EL (cell line): ENCODE results near the gene PHF5A.

Experiments
- DNase-seq: peaks from one replicate; pipeline ENCODE4 v3.0.0-alpha.2; 2016

Gene PHF5A, protein sequence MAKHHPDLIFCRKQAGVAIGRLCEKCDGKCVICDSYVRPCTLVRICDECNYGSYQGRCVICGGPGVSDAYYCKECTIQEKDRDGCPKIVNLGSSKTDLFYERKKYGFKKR

DNA sequence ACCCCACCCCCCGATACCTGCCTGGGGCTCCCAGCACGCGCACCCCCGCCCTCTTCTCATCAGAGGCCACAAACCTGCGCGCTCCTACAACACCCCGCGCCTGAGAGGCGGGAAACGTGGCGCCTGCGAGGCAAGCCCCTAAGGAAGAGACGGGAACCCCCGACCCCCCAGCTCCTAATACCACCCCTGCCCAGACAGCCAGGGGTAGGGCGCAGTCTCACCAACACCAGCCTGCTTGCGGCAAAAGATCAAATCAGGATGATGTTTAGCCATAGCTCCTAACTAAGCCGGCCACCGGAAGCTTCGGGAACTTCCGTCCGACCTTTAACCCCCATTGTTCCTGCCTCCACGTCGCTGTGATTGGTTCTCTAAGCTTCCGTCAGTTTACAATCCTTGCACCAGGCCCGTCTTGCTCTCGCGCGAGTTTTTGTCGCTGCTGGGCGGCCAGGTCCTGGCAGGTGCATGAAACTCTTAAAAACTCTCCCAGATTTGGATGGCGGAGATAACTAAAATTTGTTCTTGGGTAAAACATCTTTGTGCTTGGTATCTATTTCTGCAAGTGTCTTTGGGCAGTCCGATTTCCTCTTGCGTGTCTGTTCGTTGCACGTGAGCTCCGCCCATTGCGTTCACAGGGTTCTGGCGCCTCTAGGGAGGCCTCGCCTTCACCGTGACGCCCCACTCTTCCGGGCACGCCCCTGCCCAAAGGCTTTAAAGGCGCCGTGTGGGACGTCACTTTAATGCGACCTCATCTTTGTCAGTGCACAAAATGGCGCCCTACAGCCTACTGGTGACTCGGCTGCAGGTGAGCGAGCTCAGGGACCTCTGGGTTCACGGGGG lies at the start of gene PHF5A, which contains the start of gene ACO2:
Gene PHF5A (minus strand): TSS at position 312 of the 837 bp plus-strand sequence. CDS start 39 bp downstream, at position 273.
Gene ACO2 (plus strand): TSS at position 737 of the 837 bp plus-strand sequence. CDS start 30 bp downstream, at position 767.
- peak; percentile 98 for DNase-seq

GRCh38 chr22:41518048-41518347 lies 49.5 kb upstream of the PHF5A start:
- no peak for DNase-seq

DNA sequence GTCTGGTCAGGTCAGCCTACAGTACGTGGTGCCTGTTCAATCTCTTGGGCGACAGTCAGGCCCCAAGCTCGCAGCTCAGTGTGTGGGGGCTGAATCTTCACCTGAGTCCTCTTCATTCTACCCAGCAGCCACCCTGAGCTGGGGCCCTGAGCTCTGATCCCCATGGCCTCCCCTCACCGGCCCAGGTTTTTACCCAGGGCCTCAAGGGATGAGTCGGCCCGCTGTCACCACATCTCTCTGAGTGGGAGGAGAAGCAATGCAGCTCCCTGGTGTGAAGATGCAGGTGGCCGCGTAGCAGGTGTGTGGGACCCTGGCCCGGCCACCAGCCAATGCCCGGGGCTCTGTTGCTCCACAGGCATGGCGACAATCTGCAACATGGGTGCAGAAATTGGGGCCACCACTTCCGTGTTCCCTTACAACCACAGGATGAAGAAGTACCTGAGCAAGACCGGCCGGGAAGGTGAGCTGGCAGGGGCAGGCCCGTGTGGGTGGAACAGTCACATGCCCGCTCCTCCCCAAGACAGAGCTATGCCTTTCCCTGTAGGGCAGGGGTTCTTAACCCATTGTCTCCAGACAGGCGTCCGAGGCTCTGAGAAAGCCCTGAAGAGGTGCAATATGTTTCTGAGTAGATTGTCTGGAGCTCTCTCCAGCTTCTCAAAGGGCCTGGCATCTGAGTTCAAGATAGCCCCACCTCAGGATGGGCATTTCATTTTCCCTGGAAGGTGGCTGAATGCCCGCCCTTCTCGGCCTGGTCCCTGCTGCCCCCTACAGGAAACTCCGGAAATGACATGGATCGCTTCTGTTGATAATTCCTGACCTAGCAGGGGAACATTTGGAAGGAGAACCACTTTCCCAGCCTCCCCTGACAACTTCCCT lies 48.9 kb upstream of the PHF5A start:
- peak; percentile 63 for DNase-seq

- DNase-seq, result no peak
Observed at GRCh38 chr22:41516462-41516861, 48.0 kb upstream of the PHF5A start.

GRCh38 chr22:41513391-41513790 lies 44.9 kb upstream of the PHF5A start:
- DNase-seq, result no peak

DNA sequence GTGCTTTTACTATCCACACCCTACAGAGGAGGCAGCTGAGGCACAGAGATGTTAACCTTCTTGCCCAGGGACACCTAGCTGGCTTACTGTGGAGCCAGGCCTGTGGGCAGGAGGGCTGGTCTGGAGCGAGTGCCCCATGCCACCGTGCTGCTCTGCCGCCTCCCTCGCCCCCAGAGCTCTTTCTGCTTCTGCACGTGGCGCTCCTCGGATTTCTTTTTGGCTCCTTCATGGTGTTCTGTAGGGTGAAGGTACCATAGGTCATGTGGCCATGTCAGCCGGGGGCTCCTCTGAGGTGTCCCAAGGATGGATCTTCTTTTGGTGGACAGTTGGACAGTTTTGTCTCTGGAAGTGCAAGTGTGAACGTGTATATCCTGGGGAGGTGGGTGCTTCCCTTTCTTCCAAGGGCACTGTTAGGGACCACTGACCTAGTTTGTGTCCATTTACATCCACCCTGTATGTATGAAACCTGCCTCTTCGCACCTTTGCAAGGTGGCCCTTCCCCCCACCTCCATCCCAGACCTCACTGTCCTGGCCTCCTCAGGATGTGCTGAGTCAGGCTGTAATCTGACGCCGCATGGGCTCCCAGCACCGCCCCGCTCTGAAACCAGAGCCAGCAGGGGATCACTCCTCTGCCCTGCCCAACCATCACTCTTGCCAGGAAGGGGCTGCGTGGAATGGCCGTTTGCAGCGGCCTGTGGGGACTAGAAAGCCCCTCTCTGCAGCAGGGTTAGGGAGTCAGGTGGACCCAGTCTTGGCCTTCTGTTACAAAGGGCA lies 44.1 kb upstream of the PHF5A start:
- peak; percentile 76 for DNase-seq

DNA sequence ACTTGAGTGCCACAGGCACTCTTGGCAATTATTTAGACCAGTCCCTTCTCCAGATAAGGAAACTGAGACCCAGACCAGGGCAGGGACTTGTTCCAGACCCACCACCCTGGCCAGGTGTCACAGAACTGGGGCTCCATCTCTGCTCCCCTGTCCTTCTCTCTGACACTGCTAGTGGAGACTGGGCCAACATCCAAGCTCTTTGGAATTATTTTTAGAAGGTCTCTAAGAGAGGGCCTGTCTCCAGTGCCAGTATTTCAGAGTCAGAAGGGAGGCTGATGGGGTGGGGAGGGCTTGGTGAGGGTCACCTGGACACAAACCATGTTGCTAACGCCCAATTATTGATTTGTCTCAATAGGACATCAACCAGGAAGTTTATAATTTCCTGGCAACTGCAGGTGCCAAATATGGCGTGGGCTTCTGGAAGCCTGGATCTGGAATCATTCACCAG lies 43.1 kb upstream of the PHF5A start:
- DNase-seq, result no peak

GRCh38 chr22:41508770-41509170 lies 40.3 kb upstream of the PHF5A start:
- no peak for DNase-seq

- DNase-seq, result no peak
Observed at GRCh38 chr22:41507330-41508063, 39.0 kb upstream of the PHF5A start.

- DNase-seq, result no peak
Observed at GRCh38 chr22:41505511-41506220, 37.2 kb upstream of the PHF5A start.

GRCh38 chr22:41504816-41505215 lies 36.3 kb upstream of the PHF5A start:
- DNase-seq, result no peak

DNA sequence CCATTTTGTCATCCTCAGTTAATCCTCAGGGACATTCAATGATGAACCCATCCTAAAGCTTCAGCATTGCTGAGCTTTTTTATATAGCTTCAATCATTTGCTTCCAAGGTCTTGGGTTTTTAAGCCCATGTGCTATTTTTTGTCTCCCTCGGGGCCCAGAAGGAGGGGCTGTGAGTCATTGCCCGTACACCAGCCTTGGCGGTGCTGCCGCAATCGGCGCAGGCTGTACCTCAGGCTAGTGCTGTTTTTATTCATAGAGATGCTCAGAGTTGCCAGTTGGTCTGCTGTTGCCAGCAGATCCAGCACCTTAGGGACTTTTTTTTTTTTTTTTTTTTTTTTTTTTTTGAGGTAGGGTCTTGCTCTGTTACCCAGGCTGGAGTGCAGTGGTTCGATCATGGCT lies 35.9 kb upstream of the PHF5A start:
- no peak for DNase-seq

GRCh38 chr22:41501209-41501608 lies 32.7 kb upstream of the PHF5A start:
- no peak for DNase-seq

- no peak for DNase-seq
Observed at GRCh38 chr22:41500303-41500702, 31.8 kb upstream of the PHF5A start.

DNA sequence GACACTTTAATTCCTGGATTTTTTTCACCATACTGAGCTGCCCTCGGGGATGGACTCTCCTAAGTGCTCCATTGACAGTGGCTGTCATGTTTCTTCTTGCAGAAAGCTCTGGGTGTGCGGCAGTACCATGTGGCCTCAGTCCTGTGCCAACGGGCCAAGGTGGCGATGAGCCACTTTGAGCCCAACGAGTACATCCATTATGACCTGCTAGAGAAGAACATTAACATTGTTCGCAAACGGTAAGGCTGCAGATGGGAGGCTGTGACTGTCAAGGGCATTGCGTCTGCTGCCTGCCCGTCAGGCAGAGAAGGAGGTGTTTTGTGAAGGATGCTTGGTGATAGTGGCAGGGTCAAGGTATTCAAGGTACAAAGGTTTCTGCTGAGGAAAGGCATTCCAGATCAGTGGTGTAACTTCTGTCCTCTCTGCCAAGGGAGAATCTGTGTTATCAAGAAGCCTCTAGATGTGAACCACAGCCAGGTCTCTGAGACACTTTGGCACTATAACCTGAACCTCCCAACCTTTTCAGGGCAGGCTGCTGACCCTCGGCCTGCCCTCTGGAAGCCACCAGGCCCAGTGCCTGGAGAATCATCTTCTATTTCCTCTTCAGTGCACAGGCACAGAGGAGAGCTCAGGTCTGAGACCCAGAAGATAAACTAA lies 31.3 kb upstream of the PHF5A start:
- DNase-seq, result no peak

DNA sequence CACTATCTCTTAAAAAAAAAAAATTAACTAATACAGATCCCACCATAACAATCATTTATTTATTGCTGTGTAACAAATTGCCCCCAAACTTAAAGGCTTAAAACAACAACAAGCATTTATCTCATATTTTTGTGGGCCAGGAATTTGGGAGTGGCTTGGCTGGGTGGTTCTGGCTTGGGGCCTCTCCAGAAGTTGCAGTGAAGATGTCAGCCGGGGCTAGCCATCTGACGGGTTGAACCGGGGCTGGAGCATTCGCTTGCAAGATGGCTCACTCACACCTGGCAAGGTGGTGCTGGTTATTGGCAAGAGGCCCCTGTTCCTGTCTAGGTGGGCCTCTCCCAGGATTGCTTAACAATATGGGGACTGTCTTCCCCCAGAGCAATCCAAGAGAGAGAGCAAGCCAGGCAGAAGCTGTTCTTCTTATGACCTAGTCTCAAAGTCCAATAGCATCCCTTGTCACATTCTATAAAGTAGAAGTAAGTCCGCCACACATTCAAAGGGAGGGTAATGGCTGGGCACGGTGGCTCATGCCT lies 29.9 kb upstream of the PHF5A start:
- DNase-seq, result no peak

- no peak for DNase-seq
Observed at GRCh38 chr22:41491374-41492100, 23.0 kb upstream of the PHF5A start.

GRCh38 chr22:41488596-41489385 lies 20.3 kb upstream of the PHF5A start:
- no peak for DNase-seq

DNA sequence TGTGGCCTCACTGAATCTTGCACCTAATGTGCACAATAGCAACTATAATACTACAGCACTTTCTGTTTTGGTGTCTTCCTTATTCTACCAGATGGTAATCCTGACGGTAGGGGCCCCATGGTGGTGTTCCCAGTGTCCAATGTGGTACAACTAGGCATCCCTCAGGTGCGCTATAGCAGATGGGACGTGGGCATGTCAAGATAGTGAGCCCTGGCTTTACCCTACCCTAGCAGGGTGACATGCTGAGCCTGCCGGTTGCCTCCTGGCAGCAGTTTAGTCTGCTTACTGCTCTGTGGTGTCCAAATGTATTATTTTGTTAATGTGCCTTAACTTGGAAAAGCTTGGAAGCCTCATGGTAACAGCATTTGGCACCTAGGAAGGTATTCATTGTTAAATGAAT lies 19.6 kb upstream of the PHF5A start:
- DNase-seq, result no peak
